T-helper 2 cell treated with Interferon-gamma antibody and Interleukin-4, amounts not matched to agents 5 μg/mL and 100 μg/mL, for 36 hours (primary cell): ENCODE data around the gene SLC35E2B.
"Not testable (repeated sequence)": the region's sequence is repeated elsewhere in the genome, so short reads cannot be mapped to it uniquely, and the experiment has no call there.

Experiments
- DNase-seq: peaks from one replicate; pipeline ENCODE4 v3.0.0; 2021; ENCODE audit warnings: low spot score
- H3K27ac Mint-ChIP-seq: one replicate; pipeline ENCODE4 v1.8.0; 2021; ENCODE audit warnings: mild to moderate bottlenecking, mixed read lengths
- H3K27me3 Mint-ChIP-seq: one replicate; pipeline ENCODE4 v1.8.0; 2021; ENCODE audit warnings: low read depth, mixed read lengths
- H3K36me3 Mint-ChIP-seq: one replicate; pipeline ENCODE4 v1.8.0; 2021; ENCODE audit warnings: low read depth, mixed read lengths
- H3K4me1 Mint-ChIP-seq: one replicate; pipeline ENCODE4 v1.8.0; 2021; ENCODE audit warnings: low read depth, mixed read lengths
- H3K4me3 Mint-ChIP-seq: one replicate; pipeline ENCODE4 v1.8.0; 2022; ENCODE audit warnings: mild to moderate bottlenecking, moderate library complexity, mixed read lengths
- H3K9me3 Mint-ChIP-seq: one replicate; pipeline ENCODE4 v1.8.0; 2021; ENCODE audit warnings: mixed read lengths

SLC35E2B gene

DNA sequence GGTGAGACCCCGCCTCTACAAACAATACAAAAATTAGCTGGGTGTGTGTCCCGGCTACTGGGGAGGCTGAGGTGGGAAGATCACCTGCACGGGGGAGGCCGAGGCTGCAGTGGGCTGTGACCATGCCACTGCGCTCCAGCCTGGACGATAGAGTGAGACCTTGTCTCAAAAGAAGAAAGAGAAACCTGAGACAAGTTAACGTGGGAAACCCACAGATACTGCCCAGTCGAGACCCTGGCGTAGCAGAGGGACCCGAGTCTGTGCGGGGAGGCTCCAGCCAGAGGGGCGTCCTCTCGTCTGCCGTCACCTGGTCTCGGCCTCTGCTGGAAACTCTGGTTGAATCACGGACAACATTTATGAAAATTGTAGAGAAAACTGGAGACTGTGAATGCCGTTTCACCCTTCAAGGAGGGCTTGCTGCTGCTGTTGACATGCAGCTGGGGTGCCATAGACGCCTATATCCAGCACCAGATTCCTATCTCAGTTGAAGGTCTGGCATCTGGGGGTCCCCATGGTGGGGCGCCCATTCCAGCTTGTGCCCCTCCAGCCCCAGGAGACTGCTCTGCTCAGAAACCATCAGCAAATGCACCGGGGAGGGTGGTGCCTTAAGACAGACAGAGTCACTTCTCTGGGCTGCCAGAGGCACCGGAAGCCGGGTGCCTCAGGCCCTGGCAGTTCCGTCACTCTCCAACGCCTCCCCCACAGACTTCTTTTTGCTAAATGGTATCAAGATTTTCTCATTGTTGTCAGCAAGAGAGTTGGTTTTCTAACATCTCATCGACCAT lies 20.2 kb downstream of the SLC35E2B start:
- DNase-seq = no peak
- no peak overlapping the region for H3K27ac Mint-ChIP-seq
- no peaks in the 10 kb centered on the region for H3K27me3 Mint-ChIP-seq
- H3K4me3 Mint-ChIP-seq = no peak overlapping the region
- no peaks in the 10 kb centered on the region for H3K9me3 Mint-ChIP-seq
- H3K36me3 Mint-ChIP-seq = peaks cover 14% of the 10 kb centered on the region
- H3K4me1 Mint-ChIP-seq = no peaks in the 10 kb centered on the region

DNA sequence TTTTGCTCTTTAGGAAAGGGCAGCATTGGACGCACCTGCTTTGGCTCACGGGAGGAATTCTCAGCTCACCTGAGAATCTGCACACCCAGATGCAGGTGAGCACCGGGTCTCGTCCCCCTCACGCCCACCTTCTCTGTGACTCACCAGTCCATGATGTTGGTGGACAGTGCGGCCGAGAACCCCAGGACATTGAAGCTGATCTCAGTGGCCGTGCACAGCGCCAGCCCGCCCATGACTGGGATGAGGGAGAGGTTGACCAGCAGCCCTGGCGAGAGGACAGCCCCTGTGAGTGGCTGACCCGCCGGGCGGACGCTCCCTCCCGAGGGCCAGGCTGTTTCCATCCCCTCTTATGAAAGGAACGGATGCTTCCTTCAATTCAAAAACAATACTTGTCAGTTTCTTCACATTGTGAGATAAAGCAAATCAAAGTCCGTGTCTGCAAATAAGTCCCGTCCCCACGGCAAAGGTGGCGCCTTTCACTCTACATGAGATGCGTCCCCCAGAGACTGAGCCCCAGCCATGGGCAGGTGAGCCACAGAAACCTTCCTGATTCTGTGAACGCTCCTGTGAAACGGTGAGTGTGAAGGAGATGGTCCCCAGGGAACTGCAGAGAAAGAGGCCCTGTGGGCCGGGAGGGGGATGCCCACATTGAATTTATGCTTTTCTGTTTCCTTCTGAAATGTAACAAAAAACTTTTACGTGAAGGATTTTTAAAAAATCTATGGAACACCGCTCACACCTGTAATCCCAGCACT lies 21.1 kb downstream of the SLC35E2B start:
- Mint-ChIP-seq H3K36me3 (peaks cover 15% of the 10 kb centered on the region), H3K9me3 (no peaks in the 10 kb centered on the region), H3K4me1 (no peaks in the 10 kb centered on the region), H3K27me3 (no peaks in the 10 kb centered on the region), H3K27ac (no peak overlapping the region), H3K4me3 (no peak overlapping the region)
- DNase-seq = no peak

DNA sequence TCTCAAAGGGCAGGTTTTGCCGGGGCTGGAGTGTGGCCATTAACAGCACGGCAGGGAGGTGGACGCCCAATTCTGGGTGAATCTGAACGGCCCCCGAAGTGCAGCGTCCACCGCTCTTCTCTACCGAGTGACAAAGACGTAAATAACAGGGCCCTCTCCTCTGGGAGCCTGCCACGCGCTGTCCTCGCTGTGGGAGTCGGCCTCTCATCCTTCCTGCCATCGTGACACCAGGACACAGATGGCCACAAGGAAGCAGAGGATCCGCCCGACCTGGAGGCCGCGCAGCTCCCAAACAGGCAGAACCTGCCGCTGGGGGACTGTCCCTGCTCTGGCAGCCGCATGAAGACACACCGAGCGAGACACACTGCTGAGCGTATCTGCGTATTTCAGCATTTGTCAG lies 21.7 kb downstream of the SLC35E2B start:
- DNase-seq = no peak
- Mint-ChIP-seq H3K36me3 (peaks cover 15% of the 10 kb centered on the region), H3K4me1 (no peaks in the 10 kb centered on the region), H3K9me3 (no peaks in the 10 kb centered on the region), H3K27me3 (no peaks in the 10 kb centered on the region), H3K27ac (no peak overlapping the region), H3K4me3 (no peak overlapping the region)

DNA sequence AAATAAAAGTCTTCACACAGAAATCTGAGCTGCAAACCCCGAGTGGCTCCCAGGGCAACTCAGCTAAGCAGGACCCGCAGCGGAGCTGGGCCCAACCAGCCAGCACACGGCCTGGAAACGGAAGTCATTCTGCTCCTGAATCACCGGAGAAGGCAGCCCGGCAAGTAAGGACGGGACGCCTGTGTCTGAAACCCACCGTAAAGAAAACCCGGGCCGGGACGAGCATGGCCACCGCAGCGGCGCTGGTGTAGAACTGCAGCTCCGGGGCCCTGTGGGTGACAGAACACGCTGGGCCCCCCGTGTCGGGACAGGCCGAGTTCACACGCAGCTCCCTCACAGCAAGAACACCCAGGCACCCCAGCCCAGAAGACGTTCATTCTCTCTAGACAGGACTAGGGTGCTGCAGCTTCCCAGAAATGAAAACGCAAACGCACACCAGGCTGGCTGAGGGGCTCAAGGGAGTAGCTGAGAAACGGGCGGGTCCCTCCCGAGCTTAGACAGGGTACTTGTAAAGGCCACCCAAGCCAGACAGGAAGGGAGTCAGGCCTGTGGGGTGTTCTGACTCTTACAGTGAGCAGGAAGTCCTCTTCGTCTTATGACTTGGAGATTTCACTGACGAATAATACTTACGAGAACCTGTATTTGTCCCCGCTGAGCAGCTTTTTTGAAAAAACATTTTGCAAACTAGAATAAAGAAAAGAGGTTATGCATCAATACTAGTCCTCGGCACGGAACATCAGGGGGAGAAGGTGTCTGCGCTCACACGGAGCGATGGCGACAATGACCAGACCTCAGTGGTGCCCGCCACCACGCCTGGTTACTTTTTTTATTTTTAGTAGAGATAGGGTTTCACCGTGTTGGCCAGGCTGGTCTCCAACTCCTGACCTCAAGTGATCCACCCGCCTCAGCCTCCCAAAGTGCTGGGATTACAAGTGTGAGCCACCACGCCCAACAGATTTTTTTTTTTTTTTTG lies 22.8 kb downstream of the SLC35E2B start:
- no peak overlapping the region for H3K27ac Mint-ChIP-seq
- no peak for DNase-seq
- H3K27me3 Mint-ChIP-seq = no peaks in the 10 kb centered on the region
- H3K9me3 Mint-ChIP-seq = no peaks in the 10 kb centered on the region
- peaks cover 15% of the 10 kb centered on the region for H3K36me3 Mint-ChIP-seq
- H3K4me1 Mint-ChIP-seq = no peaks in the 10 kb centered on the region
- no peak overlapping the region for H3K4me3 Mint-ChIP-seq

DNA sequence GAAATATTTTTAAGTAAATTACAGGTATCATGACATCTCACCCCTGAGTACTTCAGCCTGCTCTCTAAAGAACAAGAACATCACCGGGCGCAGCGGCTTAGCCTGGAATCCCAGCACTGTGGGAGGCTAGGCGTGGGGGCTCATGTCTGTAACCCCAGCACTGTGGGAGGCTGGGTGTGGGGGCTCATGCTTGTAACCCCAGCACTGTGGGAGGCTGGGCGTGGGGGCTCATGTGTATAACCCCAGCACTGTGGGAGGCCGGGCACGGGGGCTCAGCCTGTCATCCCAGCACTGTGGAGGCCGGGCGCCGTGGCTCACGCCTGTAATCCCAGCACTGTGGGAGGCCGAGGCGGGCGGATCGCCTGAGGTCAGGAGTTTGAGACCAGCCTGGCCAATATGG lies 26.1 kb downstream of the SLC35E2B start:
- H3K9me3 Mint-ChIP-seq = no peaks in the 10 kb centered on the region
- H3K27ac Mint-ChIP-seq = no peak overlapping the region
- DNase-seq = no peak
- peaks cover 12% of the 10 kb centered on the region for H3K36me3 Mint-ChIP-seq
- H3K27me3 Mint-ChIP-seq = no peaks in the 10 kb centered on the region
- H3K4me3 Mint-ChIP-seq = no peak overlapping the region
- no peaks in the 10 kb centered on the region for H3K4me1 Mint-ChIP-seq

DNA sequence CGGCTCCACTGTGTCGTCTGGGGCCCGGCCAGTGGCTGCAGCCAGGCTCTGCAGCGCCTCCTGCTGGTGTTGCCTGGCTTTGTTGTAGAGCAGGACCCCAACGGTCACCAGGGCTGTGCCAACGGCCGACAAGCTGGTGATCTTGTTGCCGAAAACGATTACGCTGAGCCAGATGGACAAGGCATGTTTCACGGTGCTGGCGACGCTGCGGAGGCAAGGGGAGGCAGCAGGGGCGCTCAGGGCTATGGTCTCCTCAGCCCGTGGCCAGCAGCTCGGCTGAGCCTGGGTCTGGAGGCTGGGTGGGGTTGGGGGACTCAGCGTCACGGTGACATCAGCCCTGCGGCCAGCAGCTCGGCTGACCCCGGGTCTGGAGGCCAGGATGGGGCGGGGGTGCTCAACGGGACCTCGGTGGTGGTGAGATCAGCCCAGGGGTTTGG lies 26.8 kb downstream of the SLC35E2B start:
- no peaks in the 10 kb centered on the region for H3K4me1 Mint-ChIP-seq
- H3K4me3 Mint-ChIP-seq = no peak overlapping the region
- H3K27ac Mint-ChIP-seq = no peak overlapping the region
- peaks cover 12% of the 10 kb centered on the region for H3K36me3 Mint-ChIP-seq
- no peaks in the 10 kb centered on the region for H3K27me3 Mint-ChIP-seq
- no peaks in the 10 kb centered on the region for H3K9me3 Mint-ChIP-seq
- DNase-seq = no peak

DNA sequence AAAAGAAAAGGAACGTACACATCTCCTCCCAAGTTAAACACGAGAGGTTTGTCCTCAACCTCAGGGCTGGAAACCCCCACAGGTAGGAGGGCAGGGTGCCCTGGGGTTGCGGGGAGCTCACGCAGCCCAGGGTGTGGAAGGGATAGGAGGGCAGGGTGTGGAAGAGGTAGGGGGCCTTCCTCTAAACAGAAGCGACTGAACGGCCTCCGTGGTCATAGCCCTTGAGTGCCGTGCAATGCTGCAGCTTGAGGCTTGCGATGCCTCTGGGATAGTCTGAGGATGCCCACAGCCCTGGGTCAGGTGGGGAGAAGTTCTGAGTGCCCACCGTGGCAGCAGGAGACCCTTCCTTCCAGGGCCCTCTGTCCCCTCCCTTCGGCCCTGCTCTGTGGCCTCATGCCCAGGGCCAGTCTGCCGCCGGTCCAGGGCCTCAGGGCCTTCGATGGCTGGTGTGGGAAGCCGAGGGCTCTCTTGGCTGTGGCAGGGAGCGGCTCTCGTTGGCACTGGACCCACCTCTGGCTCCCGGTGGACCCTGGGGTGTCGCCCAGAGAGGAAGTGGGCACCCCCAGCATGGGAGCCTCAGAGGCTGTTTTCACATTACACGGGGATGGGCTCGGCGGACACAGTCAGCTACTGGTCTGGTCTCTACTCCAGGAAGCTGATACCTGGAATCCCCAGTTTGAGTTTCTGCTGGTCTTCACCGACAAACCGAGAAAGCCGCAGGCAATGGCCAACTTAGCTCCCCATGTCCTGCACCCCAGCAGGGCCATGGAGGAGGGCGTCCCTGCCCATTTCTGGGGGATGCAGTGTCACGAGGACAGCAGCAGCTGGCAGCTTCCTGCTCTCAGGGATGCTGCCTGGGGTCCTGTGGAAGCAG lies 27.4 kb downstream of the SLC35E2B start:
- Mint-ChIP-seq H3K4me3 (no peak overlapping the region), H3K9me3 (no peaks in the 10 kb centered on the region), H3K27me3 (no peaks in the 10 kb centered on the region), H3K4me1 (no peaks in the 10 kb centered on the region), H3K36me3 (peaks cover 12% of the 10 kb centered on the region), H3K27ac (no peak overlapping the region)
- no peak for DNase-seq

DNA sequence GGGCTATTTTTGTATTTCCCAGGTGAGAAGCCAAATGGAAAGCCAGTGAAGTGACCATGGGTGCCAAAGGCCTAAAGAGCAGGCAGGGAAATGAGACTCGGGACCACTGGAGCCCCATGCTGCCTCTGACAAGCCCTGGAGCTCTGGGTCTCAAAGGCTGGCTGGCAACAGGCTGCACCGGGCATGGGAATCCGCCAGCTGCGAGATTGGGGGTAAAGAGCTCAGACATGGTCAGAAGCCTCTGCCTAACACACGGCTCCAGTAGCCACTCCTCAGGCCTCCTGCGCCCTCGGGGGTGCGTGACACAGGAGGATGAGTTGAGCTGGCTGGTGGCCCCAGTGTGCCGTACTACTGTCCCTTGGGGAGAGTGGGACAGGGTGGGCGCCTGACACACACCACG lies 28.3 kb downstream of the SLC35E2B start:
- not testable (repeated sequence) for H3K4me3 Mint-ChIP-seq, DNase-seq, H3K27ac Mint-ChIP-seq, H3K27me3 Mint-ChIP-seq, H3K9me3 Mint-ChIP-seq, H3K36me3 Mint-ChIP-seq, H3K4me1 Mint-ChIP-seq

DNA sequence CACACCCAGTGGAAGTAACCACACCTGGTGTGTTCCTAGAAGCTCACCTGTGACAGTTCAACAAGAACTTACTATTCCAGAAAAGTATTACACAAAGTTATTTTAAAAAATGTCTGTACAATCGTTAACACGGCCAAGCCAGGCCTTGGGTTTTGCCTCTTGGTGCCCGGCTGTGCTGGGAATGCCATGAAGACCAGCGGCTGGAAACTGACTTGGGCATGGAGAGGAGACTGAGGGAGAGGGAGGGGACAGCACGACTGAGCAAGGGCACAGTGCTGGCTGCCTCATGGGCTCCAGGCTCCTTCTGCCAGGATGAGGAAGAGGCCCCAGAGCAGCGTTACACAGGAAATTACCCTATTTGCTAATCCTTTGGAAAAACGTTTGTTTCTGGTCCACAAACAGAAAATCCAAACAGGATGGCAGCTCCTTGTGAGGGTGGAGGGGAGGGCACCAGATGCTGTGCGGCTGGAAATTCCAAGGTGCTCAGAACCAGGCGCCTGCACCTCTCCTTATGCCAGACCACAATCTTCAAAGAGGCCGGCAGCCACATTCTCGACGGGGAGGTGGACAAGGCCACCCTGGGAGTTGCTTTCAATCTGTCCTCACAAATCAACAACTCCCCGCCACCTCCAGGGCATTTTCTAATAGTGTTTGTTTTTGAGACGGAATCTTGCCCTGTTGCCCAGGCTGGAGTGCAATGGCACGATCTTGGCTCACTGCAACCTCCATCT lies 29.6 kb downstream of the SLC35E2B start:
- H3K4me3 Mint-ChIP-seq, H3K27ac Mint-ChIP-seq, H3K4me1 Mint-ChIP-seq, DNase-seq, H3K36me3 Mint-ChIP-seq, H3K27me3 Mint-ChIP-seq, H3K9me3 Mint-ChIP-seq: not testable (repeated sequence)

DNA sequence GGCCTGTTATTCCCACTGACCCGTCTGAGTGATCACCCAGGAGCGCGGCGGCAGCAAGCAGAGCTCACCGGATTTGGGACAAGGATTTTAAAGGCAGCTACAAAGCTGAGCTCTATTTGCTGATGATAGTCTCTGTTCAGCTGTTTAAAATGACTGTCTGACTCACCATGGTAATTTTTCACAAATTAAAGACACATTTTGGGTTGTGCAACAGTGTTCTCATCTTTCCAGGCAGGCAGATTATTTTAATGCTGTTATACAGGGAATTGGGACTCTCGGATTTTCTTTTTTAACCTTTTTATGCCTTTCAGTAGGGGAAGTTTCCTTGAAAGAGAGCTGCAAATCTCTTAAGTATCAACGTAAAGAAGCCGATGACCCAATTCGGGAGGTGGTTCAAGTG lies 30.2 kb downstream of the SLC35E2B start:
- H3K9me3 Mint-ChIP-seq, DNase-seq, H3K4me3 Mint-ChIP-seq, H3K36me3 Mint-ChIP-seq, H3K27ac Mint-ChIP-seq, H3K4me1 Mint-ChIP-seq, H3K27me3 Mint-ChIP-seq: not testable (repeated sequence)

DNA sequence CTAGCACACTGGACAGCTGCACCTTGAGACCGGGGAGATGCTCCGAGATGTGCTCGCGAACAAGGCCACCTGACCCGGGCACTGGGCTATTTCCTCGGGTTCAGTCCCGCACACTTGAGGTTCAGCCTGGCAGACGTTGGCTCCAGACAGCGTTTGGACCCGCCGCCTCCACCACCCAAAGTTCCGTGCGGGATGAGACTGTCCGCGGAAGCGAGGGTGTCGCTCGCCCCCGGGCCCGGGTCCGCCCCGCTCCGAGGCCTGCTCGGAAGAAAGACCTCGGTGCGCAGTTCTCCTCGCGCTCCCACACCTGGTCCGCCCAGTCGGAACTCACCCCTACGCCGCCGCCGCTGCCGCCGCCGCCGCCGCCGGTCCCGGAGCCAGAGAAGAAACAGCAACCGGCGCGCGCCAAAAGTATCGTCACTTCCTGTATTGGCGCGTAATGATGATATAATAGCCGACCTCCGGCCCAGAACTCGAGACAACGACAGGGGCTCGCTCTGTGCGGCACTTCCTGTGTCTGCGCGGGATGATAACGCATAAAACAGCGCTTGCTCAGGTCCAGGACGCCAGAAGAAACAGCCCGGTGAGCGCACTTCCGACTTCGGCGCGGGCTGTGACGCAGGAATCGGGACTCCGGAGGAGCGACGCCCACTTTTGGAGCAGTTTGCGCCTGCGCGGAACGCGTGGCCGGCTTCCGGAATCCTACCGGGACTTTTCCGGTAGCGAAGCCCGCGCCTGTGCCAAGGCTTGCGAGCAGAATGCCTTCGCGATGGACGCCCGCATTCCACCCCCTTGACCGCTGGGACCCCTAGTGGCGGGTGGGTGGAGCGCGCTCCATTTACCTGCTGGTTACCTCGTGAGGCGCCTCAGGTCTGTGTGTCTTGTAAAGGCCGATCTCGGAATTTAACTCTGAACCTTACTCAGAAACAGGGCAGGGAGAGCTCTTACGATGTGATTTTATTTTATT lies 33.7 kb downstream of the SLC35E2B start, which contains the start of gene CDK11B:
Gene CDK11B, minus strand, starts transcription at position 422 of the 967 bp plus-strand sequence. CDS start 1,519 bp downstream, outside the sequence.
- H3K27ac Mint-ChIP-seq = peak within 1 kb of the TSS; percentile 99
- H3K4me1 Mint-ChIP-seq, H3K27me3 Mint-ChIP-seq, H3K9me3 Mint-ChIP-seq: not testable (repeated sequence)
- peak; percentile 96 for DNase-seq
- H3K36me3 Mint-ChIP-seq = peaks cover 13% of the 10 kb centered on the region
- H3K4me3 Mint-ChIP-seq = peak within 1 kb of the TSS; percentile 94

DNA sequence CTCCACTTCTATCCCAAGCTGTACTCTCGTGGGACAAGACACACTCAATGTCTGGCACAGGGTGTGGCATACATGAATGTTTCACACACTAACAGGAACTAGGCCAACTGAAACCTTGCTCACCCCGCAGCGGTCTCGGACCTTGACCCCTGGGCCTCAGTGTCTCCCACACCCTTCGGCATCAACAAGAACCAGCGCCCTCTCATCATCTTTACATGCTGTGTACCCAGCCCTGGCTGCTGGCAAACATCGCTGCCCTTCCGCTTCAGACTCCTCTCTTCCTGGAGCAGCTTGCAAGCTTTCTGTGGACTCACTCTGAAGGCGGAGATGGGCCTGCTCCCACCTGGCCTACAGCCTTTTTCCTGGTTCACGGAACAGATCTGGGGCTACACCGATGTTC lies 44.3 kb downstream of the SLC35E2B start:
- not testable (repeated sequence) for H3K27me3 Mint-ChIP-seq, H3K4me3 Mint-ChIP-seq, H3K9me3 Mint-ChIP-seq, H3K4me1 Mint-ChIP-seq, DNase-seq, H3K27ac Mint-ChIP-seq
- H3K36me3 Mint-ChIP-seq = peaks cover 54% of the 10 kb centered on the region
